IMR-90 (cell line): ENCODE results near the gene PRKAG1.

Experiments
- CEBPB ChIP-seq: IDR thresholded peaks from 2 replicates; pipeline ENCODE4 v1.6.1; 2012; ENCODE audit warnings: low read depth, low read length, improper control_type of control experiment
- CHD1 ChIP-seq: IDR thresholded peaks from 2 replicates; pipeline ENCODE4 v1.6.1; 2012; ENCODE audit warnings: low read depth, low read length, improper control_type of control experiment
- ELK1 ChIP-seq: fragments of 150-350 bp; IDR thresholded peaks from 2 replicates; pipeline ENCODE4 v1.6.1; 2016; ENCODE audit warnings: low read depth, mild to moderate bottlenecking, low read length, moderate library complexity, borderline replicate concordance
- FOS ChIP-seq: fragments of 150-350 bp; IDR thresholded peaks from 2 replicates; pipeline ENCODE4 v1.6.1; 2016; ENCODE audit warnings: low read depth, low read length
- MAZ ChIP-seq: IDR thresholded peaks from 2 replicates; pipeline ENCODE4 v1.6.1; 2012; ENCODE audit warnings: low read depth, mild to moderate bottlenecking, low read length, improper control_type of control experiment, moderate library complexity, borderline replicate concordance
- MXI1 ChIP-seq: IDR thresholded peaks from 2 replicates; pipeline ENCODE4 v1.6.1; 2012; ENCODE audit warnings: low read depth, mild to moderate bottlenecking, low read length, moderate library complexity, borderline replicate concordance
- POLR2A ChIP-seq: IDR thresholded peaks from 2 replicates; pipeline ENCODE4 v1.6.1; 2012; ENCODE audit warnings: mild to moderate bottlenecking, low read depth, low read length
- RAD21 ChIP-seq: IDR thresholded peaks from 2 replicates; pipeline ENCODE4 v1.6.1; 2012; ENCODE audit warnings: low read length, improper control_type of control experiment
- RCOR1 ChIP-seq: IDR thresholded peaks from 2 replicates; pipeline ENCODE4 v1.6.1; 2012; ENCODE audit warnings: mild to moderate bottlenecking, low read length, improper control_type of control experiment; ENCODE audit not compliant: insufficient replicate concordance
- RFX5 ChIP-seq: IDR thresholded peaks from 2 replicates; pipeline ENCODE4 v1.8.0; 2012; ENCODE audit warnings: low read depth, mild to moderate bottlenecking, low read length, moderate library complexity
- SMC3 ChIP-seq: fragments of 150-350 bp; IDR thresholded peaks from 2 replicates; pipeline ENCODE4 v1.6.1; 2016; ENCODE audit warnings: low read depth, mild to moderate bottlenecking, antibody characterized with exemption, low read length, moderate library complexity
- USF2 ChIP-seq: fragments of 150-350 bp; IDR thresholded peaks from 2 replicates; pipeline ENCODE4 v1.6.1; 2017; ENCODE audit warnings: mild to moderate bottlenecking, antibody characterized with exemption, low read length, low read depth
- TF ChIP-seq, protein P1 (sequence below): conservative IDR thresholded peaks from 2 replicates; pipeline ENCODE4 v1.5.1; 2012; ENCODE audit warnings: mild to moderate bottlenecking, low read depth, low read length, improper control_type of control experiment

DNA sequence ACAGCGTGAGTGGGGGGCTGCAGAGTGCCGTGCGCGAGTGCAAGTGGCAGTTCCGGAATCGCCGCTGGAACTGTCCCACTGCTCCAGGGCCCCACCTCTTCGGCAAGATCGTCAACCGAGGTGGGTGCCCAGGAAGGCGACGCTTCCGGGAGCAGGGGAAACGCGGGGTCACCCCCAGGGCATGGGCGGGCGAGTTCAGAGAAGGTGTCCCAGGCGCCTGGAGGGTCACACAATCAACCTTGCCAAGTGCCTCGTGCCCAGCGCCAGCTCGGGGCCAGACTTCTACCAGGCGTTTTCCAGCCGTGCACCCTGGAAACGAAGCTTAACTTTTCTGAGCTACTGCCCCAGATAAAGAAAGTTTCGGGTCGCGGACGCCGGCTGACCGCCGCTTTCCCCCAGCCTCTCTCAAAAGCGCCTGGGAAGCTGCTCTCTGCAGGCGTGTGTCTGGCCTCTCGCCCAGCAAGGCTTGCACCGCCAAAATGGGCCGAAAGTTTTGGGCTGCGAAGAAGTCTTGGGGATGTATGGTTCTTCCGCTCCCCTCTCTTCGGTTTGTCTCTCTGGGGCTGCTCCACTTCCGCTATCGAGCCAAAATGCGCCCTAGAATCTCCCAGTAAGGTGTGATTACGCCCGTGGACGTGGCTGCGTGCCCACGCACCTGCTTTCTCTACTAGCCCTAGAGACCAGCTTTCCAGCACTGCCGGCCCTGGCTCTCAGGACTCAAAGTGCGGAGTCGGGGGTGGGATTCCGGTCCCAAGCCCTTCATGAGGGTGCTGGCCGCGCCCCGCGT lies 38.8 kb downstream of the PRKAG1 start:
- TF ChIP-seq POLR2A (no peak), USF2 (no peak), RFX5 (no peak), MXI1 (no peak), FOS (no peak), RAD21 (no peak), CEBPB (no peak), SMC3 (no peak), MAZ (no peak), CHD1 (no peak), RCOR1 (no peak), ELK1 (no peak)
- TF ChIP-seq, protein P1, sequence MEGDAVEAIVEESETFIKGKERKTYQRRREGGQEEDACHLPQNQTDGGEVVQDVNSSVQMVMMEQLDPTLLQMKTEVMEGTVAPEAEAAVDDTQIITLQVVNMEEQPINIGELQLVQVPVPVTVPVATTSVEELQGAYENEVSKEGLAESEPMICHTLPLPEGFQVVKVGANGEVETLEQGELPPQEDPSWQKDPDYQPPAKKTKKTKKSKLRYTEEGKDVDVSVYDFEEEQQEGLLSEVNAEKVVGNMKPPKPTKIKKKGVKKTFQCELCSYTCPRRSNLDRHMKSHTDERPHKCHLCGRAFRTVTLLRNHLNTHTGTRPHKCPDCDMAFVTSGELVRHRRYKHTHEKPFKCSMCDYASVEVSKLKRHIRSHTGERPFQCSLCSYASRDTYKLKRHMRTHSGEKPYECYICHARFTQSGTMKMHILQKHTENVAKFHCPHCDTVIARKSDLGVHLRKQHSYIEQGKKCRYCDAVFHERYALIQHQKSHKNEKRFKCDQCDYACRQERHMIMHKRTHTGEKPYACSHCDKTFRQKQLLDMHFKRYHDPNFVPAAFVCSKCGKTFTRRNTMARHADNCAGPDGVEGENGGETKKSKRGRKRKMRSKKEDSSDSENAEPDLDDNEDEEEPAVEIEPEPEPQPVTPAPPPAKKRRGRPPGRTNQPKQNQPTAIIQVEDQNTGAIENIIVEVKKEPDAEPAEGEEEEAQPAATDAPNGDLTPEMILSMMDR = no peak
